HG02759 (cell line): ENCODE measurements around the gene ARFIP1.

ENCODE experiments used
- ATAC-seq: cut with Tn5 transposase; IDR thresholded peaks from one replicate; pipeline ENCODE4 v1.9.1; 2021; ENCODE audit warnings: mild to moderate bottlenecking, moderate library complexity; ENCODE audit not compliant: unreplicated experiment

ARFIP1 gene

GRCh38 chr4:152959080-152959479, 179.3 kb downstream of the ARFIP1 start:
- no peak for ATAC-seq

- no peak for ATAC-seq
Measured at GRCh38 chr4:152960082-152960481, 180.3 kb downstream of the ARFIP1 start.

GRCh38 chr4:152961014-152961772, 181.4 kb downstream of the ARFIP1 start:
- no peak for ATAC-seq

- ATAC-seq = no peak
Measured at GRCh38 chr4:152961773-152962115, 182.0 kb downstream of the ARFIP1 start.
